Sigmoid colon (tissue), 7 donors: ENCODE data around the gene ANGPTL4. TPM values are rescaled to one million over a fixed set of nuclear protein-coding genes. Genes with fewer than 3 reads are reported as not detected.
"Not testable (repeated sequence)": the region's sequence is repeated elsewhere in the genome, so short reads cannot be mapped to it uniquely, and the experiment has no call there.

Experiments used
- DNase-seq: peaks from one replicate; pipeline ENCODE4 v3.0.0-alpha.2; 2019
- H3K27ac ChIP-seq, 4 donors: fragments of 200-600 bp; sonication (generic); one replicate each; pipeline ENCODE4 v1.5.1; 2016 to 2019; ENCODE audit warnings: mild to moderate bottlenecking in 1 of 4
- H3K27me3 ChIP-seq, 3 donors: fragments of 200-600 bp; sonication (generic); one replicate each; pipeline ENCODE4 v1.5.1; 2019; ENCODE audit warnings: mild to moderate bottlenecking in 1 of 3
- H3K36me3 ChIP-seq, 4 donors: fragments of 200-600 bp; sonication (generic); one replicate each; pipeline ENCODE4 v1.5.1; 2016 to 2019
- H3K4me1 ChIP-seq, 4 donors: fragments of 200-600 bp; sonication (generic); one replicate each; pipeline ENCODE4 v1.5.1; 2017 to 2019
- H3K4me3 ChIP-seq, 4 donors: fragments of 200-600 bp; sonication (generic); one replicate each; pipeline ENCODE4 v1.5.1; 2017 to 2019; ENCODE audit warnings: mild to moderate bottlenecking in 2 of 4, moderate library complexity in 1 of 4
- H3K9me3 ChIP-seq, 4 donors: fragments of 200-600 bp in 3 of 4; sonication (generic) in 3 of 4; one replicate each; pipeline versions ENCODE4 v1.5.1 to v1.6.1; 2013 to 2019
- EP300 ChIP-seq, 4 donors: sonication (generic); formaldehyde crosslinking; IDR thresholded peaks; one replicate each; pipeline ENCODE4 v1.6.1; 2017; ENCODE audit warnings: antibody characterized with exemption in 4 of 4
- POLR2A ChIP-seq, 2 donors: fragments of 450-650 bp; IDR thresholded peaks; one replicate each; pipeline ENCODE4 v1.6.1; 2016; ENCODE audit warnings: antibody characterized with exemption in 2 of 2, mild to moderate bottlenecking in 2 of 2, moderate library complexity in 2 of 2
- POLR2AphosphoS5 ChIP-seq, 4 donors: sonication (generic); formaldehyde crosslinking; IDR thresholded peaks; one replicate each; pipeline ENCODE4 v1.6.1; 2017; ENCODE audit warnings: antibody characterized with exemption in 4 of 4
- WGBS, 2 donors: extraction: QIAGEN DNeasy Blood & Tissue Kit; methylation state at CpG; one replicate each; pipeline ENCODE4 v1.1.7; 2013; 5-methylcytosine and 5-hydroxymethylcytosine counted together
- intact Hi-C: fragments of 100-400 bp; cut with DNase I; formaldehyde crosslinking; loops from one replicate; pipeline ENCODE4 v1.15.1; 2023
- polyA plus RNA-seq, 3 donors: library from polyadenylated mRNA; stranded (reverse); fragments of 200-250 nt; gene quantifications; one replicate each; pipeline ENCODE4 v1.2.3, GENCODE V29; 2013
- total RNA-seq, 4 donors: library from RNA; depleted of rRNA; stranded (reverse); fragments of >200 nt; gene quantifications; one replicate each; pipeline ENCODE4 v1.1.0, GENCODE V29; 2016
- TF ChIP-seq, protein P1 (sequence below), 4 experiments: fragments of 450-650 bp in 3 of 4; fragments of 200-600 bp in 1 of 4; IDR thresholded peaks; one replicate each; pipeline ENCODE4 v1.5.1; 2016 to 2019; ENCODE audit warnings: antibody characterized with exemption in 4 of 4, mild to moderate bottlenecking in 3 of 4, moderate library complexity in 2 of 4
- donor health status: healthy with polysubstance abuse.
- donor health status: Bipolar disorder and iron deficiency.
- donor health status: healthy.

ANGPTL4 gene
- total and polyA plus RNA-seq, 7 donors = 2.3 to 31.6 (median 10.3) TPM

DNA sequence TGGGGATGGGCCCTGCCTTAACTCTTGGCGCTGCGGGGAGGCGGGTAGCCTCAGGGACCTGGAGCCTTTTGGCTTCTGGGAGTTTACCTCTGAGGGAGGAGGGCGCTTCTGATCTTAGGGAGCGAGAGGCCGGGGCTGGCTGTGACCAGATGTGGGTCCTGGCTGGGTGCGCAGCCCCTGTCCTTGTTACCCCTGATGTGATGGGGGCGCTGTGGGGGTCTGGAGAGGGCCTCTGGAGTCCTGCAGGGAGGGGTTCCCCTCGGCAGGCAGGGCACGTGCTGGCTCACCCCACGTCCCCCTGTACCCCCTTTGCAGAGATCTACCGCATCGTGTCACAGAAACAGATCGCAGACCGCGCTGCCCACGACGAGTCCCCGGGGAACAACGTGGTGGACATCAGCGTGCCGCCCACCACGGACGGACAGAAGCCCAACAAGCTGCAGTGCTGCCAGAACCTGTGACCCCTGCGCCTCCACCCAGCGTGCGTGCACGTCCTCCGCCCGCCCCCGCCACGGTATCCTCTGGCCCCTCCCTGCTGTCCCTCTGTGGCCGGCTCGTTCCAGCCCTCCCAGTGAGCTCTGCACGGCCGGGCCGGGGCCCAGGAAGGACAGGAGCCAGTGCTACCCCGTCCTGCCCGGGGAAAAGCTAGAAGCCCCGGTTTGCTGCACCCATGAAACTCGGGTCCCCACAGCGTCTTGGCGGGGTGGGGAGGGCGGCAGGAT lies 39.3 kb downstream of the ANGPTL4 start:
- TF ChIP-seq, protein P1, sequence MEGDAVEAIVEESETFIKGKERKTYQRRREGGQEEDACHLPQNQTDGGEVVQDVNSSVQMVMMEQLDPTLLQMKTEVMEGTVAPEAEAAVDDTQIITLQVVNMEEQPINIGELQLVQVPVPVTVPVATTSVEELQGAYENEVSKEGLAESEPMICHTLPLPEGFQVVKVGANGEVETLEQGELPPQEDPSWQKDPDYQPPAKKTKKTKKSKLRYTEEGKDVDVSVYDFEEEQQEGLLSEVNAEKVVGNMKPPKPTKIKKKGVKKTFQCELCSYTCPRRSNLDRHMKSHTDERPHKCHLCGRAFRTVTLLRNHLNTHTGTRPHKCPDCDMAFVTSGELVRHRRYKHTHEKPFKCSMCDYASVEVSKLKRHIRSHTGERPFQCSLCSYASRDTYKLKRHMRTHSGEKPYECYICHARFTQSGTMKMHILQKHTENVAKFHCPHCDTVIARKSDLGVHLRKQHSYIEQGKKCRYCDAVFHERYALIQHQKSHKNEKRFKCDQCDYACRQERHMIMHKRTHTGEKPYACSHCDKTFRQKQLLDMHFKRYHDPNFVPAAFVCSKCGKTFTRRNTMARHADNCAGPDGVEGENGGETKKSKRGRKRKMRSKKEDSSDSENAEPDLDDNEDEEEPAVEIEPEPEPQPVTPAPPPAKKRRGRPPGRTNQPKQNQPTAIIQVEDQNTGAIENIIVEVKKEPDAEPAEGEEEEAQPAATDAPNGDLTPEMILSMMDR (IDR thresholded peaks at IDR 0.05) = no peak
- no peak for TF ChIP-seq POLR2AphosphoS5 (IDR thresholded peaks at IDR 0.05)
- TF ChIP-seq POLR2A (IDR thresholded peaks at IDR 0.05) = no peak
- TF ChIP-seq EP300 (IDR thresholded peaks at IDR 0.05) = no peak
- intact Hi-C loops = no loop called here
- Histone ChIP-seq H3K9me3 (no peaks in the 10 kb centered on the region), H3K4me1 (peaks cover 0 to 17% (median 2%) of the 10 kb centered on the region in 4 donors), H3K27me3 (no peaks in the 10 kb centered on the region), H3K27ac (peak overlapping the region in 2 of 4 donors; percentile 10 to 53), H3K36me3 (peaks cover 6 to 59% (median 31%) of the 10 kb centered on the region in 4 donors), H3K4me3 (peak overlapping the region in 1 of 4 donors; percentile 30)
- WGBS, 2 donors = 92 to 94% methylated on average over 44 of the region's 44 CpGs
- no peak for DNase-seq

DNA sequence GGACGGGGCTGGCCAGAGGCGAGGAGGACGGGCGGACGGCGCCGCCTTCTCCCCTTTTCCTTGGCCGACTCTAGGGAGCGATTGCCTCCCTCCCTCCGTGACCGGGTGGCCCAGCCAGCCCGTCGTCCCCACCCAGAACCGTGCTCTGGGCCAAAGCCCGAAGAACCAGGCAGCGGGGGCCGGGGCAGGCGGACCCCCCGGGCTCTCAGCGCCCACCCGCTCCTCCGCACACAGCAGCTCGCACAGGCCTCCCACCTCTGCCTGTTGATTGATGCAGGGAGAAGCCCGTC lies 39.8 kb downstream of the ANGPTL4 start:
- H3K27ac ChIP-seq = peak overlapping the region in 2 of 4 donors; percentile 10 to 53
- WGBS, 2 donors = 89 to 90% methylated on average over 24 of the region's 24 CpGs
- no peak for DNase-seq
- peaks cover 0 to 15% (median 0%) of the 10 kb centered on the region in 4 donors for H3K4me1 ChIP-seq
- no peaks in the 10 kb centered on the region for H3K9me3 ChIP-seq
- H3K27me3 ChIP-seq = no peaks in the 10 kb centered on the region
- intact Hi-C loops = no loop called here
- peaks cover 6 to 59% (median 31%) of the 10 kb centered on the region in 4 donors for H3K36me3 ChIP-seq
- TF ChIP-seq EP300 (IDR thresholded peaks at IDR 0.05) = no peak
- TF ChIP-seq, protein P1 (IDR thresholded peaks at IDR 0.05) = no peak
- TF ChIP-seq POLR2A (IDR thresholded peaks at IDR 0.05) = no peak
- TF ChIP-seq POLR2AphosphoS5 (IDR thresholded peaks at IDR 0.05) = no peak
- peak overlapping the region in 1 of 4 donors; percentile 30 for H3K4me3 ChIP-seq

DNA sequence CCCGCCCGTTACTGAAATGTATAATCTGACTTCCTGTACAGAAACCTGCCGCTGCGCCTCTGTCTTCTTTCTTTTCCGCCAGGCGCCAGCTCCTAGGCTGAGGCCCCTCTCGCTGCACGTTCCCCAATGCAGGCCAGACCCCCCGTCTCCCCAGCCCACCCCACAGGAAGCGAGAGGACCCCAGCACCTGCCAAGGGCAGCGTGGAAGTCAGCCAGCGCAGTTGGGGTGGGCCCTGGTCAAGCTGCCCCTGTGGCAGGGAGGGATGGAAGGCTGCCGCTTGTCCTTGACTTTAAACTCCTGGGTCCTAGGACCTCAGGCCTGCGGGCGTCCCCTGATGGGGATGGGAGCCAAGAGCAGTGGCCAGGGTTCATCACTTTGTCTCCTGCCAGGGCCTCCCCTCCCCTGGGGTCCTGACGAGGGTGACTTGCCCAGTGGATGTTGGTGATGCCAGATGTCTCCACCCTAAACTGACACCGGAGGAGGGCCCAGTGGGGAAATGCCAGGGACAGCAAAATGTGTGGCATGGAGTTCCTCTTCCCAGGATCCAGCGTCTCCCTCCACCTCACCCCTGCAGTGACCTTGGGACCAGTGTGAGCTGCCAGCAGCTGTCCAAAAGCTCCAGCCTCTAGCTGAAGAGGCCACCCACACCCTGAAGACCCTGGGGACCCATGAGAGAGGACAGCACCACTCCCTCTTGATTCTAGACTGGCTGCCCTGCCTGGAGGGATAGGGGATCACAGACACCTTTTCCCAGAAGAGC lies 40.6 kb downstream of the ANGPTL4 start:
- TF ChIP-seq EP300 (IDR thresholded peaks at IDR 0.05) (no peak), POLR2AphosphoS5 (IDR thresholded peaks at IDR 0.05) (no peak), POLR2A (IDR thresholded peaks at IDR 0.05) (no peak)
- TF ChIP-seq, protein P1 (IDR thresholded peaks at IDR 0.05) = no peak
- H3K4me1 ChIP-seq = peaks cover 0 to 15% (median 0%) of the 10 kb centered on the region in 4 donors
- H3K36me3 ChIP-seq = peaks cover 6 to 55% (median 28%) of the 10 kb centered on the region in 4 donors
- H3K27ac ChIP-seq = peak overlapping the region in 1 of 4 donors; percentile 22
- no peaks in the 10 kb centered on the region for H3K27me3 ChIP-seq
- DNase-seq = no peak
- intact Hi-C loops = no loop called here
- H3K9me3 ChIP-seq = no peaks in the 10 kb centered on the region
- H3K4me3 ChIP-seq = no peak overlapping the region
- WGBS, 2 donors = 92% methylated on average over 18 of the region's 18 CpGs

DNA sequence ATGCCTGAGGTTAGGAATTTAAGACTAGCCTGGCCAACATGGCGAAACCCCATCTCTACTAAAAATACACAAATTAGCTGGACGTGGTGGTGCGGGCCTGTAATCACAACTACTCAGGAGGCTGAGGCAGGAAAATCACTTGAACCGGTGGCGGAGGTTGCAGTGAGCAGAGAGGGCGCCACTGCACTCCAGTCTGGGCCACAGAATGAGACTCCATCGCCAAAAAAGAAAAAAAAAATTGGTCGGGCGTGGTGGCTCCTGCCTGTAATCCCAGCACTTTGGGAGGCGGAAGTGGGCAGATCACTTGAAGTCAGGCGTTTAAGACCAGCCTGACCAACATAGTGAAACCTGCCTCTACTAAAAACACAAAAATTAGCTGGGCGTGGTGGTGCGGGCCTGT lies 46.8 kb downstream of the ANGPTL4 start:
- H3K27me3 ChIP-seq, H3K9me3 ChIP-seq, H3K36me3 ChIP-seq, DNase-seq, H3K27ac ChIP-seq, H3K4me3 ChIP-seq: not testable (repeated sequence)
- intact Hi-C loops = loop anchor here (5.0 kb wide), 1 partner anchor 53 kb away; no protein-coding TSS in a partner anchor
- H3K4me1 ChIP-seq = peaks cover 0 to 31% (median 25%) of the 10 kb centered on the region in 4 donors
- WGBS, 2 donors = 62 to 90% methylated on average over 13 of the region's 13 CpGs
